Measurements from ENCODE around the gene FAM124A. TPM values are rescaled to one million over a fixed set of nuclear protein-coding genes. Genes with fewer than 3 reads are reported as not detected.

Gene FAM124A
- total and polyA plus RNA-seq, 2 of the 8 experiments (the other 6 are each of a cell fraction or from before 2014, with no cell fraction given), result 40.7 to 49.9 TPM

GRCh38 chr13:51235756-51236490, 13.7 kb downstream of the FAM124A start:
- POLR2A ChIA-PET (ENCODE audit: partially characterized antibody), result interaction anchor here (1.0 to 6.9 kb wide), 10 partner anchors 9 to 83 kb away, joined by 3 to 77 read pairs (median 4); no protein-coding TSS in a partner anchor
- no peaks in the 10 kb centered on the region for H3K27me3 ChIP-seq (replicated peaks in 1 of 4; ENCODE audit: control insufficient read depth in 3 of 4, extremely low read depth in 1 of 4, insufficient read depth in 3 of 4, low read length in 3 of 4)
- TF ChIP-seq TBP (IDR thresholded peaks at IDR 0.05; ENCODE audit: low read depth, low read length) (no peak), HDAC6 (IDR thresholded peaks at IDR 0.05; ENCODE audit: low read depth, low read length) (no peak), RFX5 (IDR thresholded peaks at IDR 0.05; ENCODE audit: borderline replicate concordance, low read depth, low read length) (no peak), SRF (IDR thresholded peaks at IDR 0.05; ENCODE audit: low read depth, low read length) (no peak), SP2 (IDR thresholded peaks at IDR 0.05; ENCODE audit: low read length) (no peak), RXRA (IDR thresholded peaks at IDR 0.05; ENCODE audit: insufficient read depth, low read depth, low read length) (no peak), RBBP5 (IDR thresholded peaks at IDR 0.05; ENCODE audit: borderline replicate concordance, low read depth, low read length) (no peak), TAF1 (IDR thresholded peaks at IDR 0.05; ENCODE audit: low read depth, low read length) (no peak), BRCA1 (IDR thresholded peaks at IDR 0.05; ENCODE audit: low read depth, low read length) (no peak), SP4 (IDR thresholded peaks at IDR 0.05; ENCODE audit: low read length) (no peak), CBX5 (IDR thresholded peaks at IDR 0.05; ENCODE audit: low read depth, low read length) (no peak), SIN3A (conservative IDR thresholded peaks at IDR 0.05 in 1 of 2, IDR thresholded peaks at IDR 0.05 in 1 of 2; ENCODE audit: low read depth in 1 of 2, low read length in 2 of 2) (no peak), ZNF274 (IDR thresholded peaks at IDR 0.05; ENCODE audit: borderline replicate concordance, extremely low read depth, low read length) (no peak)

More at GRCh38 chr13:51235756-51236490, 13.7 kb downstream of the FAM124A start:
- H3K4ac ChIP-seq (replicated peaks; ENCODE audit: insufficient read length, low read depth, low read length), result no peak overlapping the region
- H3K56ac ChIP-seq (replicated peaks; ENCODE audit: insufficient read length, low read depth, low read length), result no peak overlapping the region
- peak; percentile 87 for FAIRE-seq
- no peak overlapping the region for H2BK20ac ChIP-seq (ENCODE audit: low read length)
- H2BK5ac ChIP-seq (ENCODE audit: low read depth, low read length), result no peak overlapping the region
- H2BK12ac ChIP-seq (ENCODE audit: low read depth, low read length), result no peak overlapping the region
- H3K4me3 ChIP-seq (ENCODE audit: extremely low read depth in 1 of 4, insufficient read depth in 2 of 4, low read depth in 3 of 4, low read length in 4 of 4), result no peak overlapping the region
- no peaks in the 10 kb centered on the region for H3K9me3 ChIP-seq (ENCODE audit: insufficient read depth in 2 of 2, low read depth in 1 of 2, low read length in 1 of 2)
- CTCF ChIA-PET (ENCODE audit: partially characterized antibody), result interaction anchor here (1.0 to 4.4 kb wide), 8 partner anchors 12 to 86 kb away, joined by 3 to 31 read pairs (median 4); partner anchors contain the start of gene FAM124A
- H4K5ac ChIP-seq (ENCODE audit: insufficient read length, low read depth, low read length), result no peak overlapping the region
- H3K18ac ChIP-seq (ENCODE audit: extremely low read depth, low read length), result no peak overlapping the region
- H2BK120ac ChIP-seq (replicated peaks; ENCODE audit: low read depth, low read length), result no peak overlapping the region
- H3K9ac ChIP-seq (replicated peaks in 1 of 4; ENCODE audit: extremely low read depth in 1 of 4, low read depth in 3 of 4, low read length in 3 of 4), result no peak overlapping the region; a peak in 1 of 7 replicates
- H3K79me2 ChIP-seq (ENCODE audit: control insufficient read depth in 1 of 2, insufficient read depth in 2 of 2, low read length in 2 of 2), result peaks cover 0 to 59% of the 10 kb centered on the region in 2 experiments; a peak in 2 of 4 replicates
- H3K4me1 ChIP-seq (replicated peaks in 1 of 4; ENCODE audit: control insufficient read depth in 3 of 4, insufficient read depth in 4 of 4, low read length in 3 of 4), result peaks cover 5 to 13% (median 7%) of the 10 kb centered on the region in 4 experiments; a peak in 5 of 7 replicates
- H3K27ac ChIP-seq (ENCODE audit: low read depth, low read length), result peak overlapping the region; percentile 32; the same call in 1 of the 2 replicates
- H2BK15ac ChIP-seq (ENCODE audit: low read length), result no peak overlapping the region
- no peak overlapping the region for H3K23ac ChIP-seq (ENCODE audit: insufficient read length)
- no peak overlapping the region for H4K8ac ChIP-seq (ENCODE audit: extremely low read depth, insufficient read depth, low read length)
- H3K4me2 ChIP-seq (ENCODE audit: insufficient read depth in 1 of 2, low read depth in 2 of 2, low read length in 2 of 2), result no peak overlapping the region
- WGBS, 2 experiments (ENCODE audit: extremely low coverage in 1 of 2, insufficient coverage in 1 of 2, insufficient read length in 1 of 2, insufficient replicate concordance in 2 of 2, low coverage in 1 of 2, low lambda C conversion rate in 2 of 2, missing lambda C conversion rate in 1 of 2), result 74% methylated on average over 4 of the region's 4 CpGs; no CpG with 5 or more reads in 1 of the 2 experiments
- H3K36me3 ChIP-seq (ENCODE audit: control insufficient read depth in 2 of 4, insufficient read depth in 4 of 4, low read length in 3 of 4), result peaks cover 3 to 57% (median 27%) of the 10 kb centered on the region in 4 experiments; a peak in 7 of 8 replicates
- no peak for DNase-seq (ENCODE audit: low read depth in 1 of 2, low spot score in 2 of 2)
- H3K23me2 ChIP-seq (ENCODE audit: low read depth, low read length), result no peaks in the 10 kb centered on the region
- no peaks in the 10 kb centered on the region for H4K20me1 ChIP-seq (replicated peaks in 1 of 2; ENCODE audit: control insufficient read depth in 1 of 2, insufficient read depth in 2 of 2, low read length in 2 of 2)
- no peak overlapping the region for H4K91ac ChIP-seq (replicated peaks; ENCODE audit: insufficient read length, low read length)
- H3K14ac ChIP-seq (ENCODE audit: insufficient read length), result no peak overlapping the region
- peaks cover 16% of the 10 kb centered on the region; the same call in 1 of the 2 replicates for H3K79me1 ChIP-seq (ENCODE audit: low read depth, low read length)
- no peak overlapping the region for H2AK5ac ChIP-seq (ENCODE audit: low read depth, low read length)
- no peak overlapping the region for H2AFZ ChIP-seq (ENCODE audit: low read length)

Data from H1 (cell line).